Urothelium cell line (cell line): ENCODE measurements around the gene BCL2L1.
"Not testable (repeated sequence)": the region's sequence is repeated elsewhere in the genome, so short reads cannot be mapped to it uniquely, and the experiment has no call there.

ENCODE experiments used
- DNase-seq: peaks from one replicate; pipeline ENCODE4 v3.0.0; 2011; ENCODE audit warnings: low spot score, mixed read lengths
- FAIRE-seq: peaks from 2 replicates; lab custom pipeline; 2011; peaks lifted over from hg19 to GRCh38; lab: Jason Lieb, UNC

BCL2L1 gene

DNA sequence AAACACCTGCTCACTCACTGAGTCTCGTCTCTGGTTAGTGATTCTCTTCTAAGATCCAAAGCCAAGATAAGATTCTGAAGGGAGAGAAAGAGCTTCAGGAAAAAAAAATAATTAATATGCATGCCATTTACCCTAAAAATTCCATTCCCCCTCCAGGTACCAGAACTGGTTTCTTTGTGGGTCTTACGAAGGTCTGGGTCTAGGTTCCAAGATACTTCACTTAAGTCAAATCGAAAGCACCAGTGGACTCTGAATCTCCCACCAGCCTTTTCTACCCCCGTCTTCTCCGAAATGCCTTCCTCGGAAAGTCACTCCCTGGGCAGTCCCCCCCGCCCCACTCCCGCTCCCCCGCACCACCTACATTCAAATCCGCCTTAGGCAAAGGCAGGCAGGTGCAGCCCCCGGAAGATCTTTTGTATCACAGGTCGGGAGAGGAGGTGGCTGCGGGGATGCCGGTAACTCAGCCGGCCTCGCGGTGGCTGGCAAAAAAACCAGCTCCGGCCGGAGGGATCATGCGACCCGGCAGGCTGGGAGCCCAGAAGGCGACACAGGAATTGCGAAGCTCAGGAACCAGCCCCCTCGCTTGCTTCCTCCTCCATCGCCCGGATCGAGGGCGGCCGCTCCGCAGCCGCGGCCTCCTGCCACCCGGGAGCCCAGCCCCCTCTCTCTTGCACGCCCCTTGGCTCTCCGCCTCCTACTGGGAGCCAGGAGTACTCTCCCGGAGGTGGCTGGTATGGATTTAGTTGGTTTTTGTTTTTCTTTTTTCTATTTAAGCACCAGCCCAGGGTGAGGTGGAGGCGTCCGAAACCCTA, at the start of gene BCL2L1:
Gene BCL2L1, minus strand, starts transcription at position 612 of the 812 bp plus-strand sequence. CDS start 650 bp downstream, outside the sequence.
- DNase-seq = peak; percentile 87

DNA sequence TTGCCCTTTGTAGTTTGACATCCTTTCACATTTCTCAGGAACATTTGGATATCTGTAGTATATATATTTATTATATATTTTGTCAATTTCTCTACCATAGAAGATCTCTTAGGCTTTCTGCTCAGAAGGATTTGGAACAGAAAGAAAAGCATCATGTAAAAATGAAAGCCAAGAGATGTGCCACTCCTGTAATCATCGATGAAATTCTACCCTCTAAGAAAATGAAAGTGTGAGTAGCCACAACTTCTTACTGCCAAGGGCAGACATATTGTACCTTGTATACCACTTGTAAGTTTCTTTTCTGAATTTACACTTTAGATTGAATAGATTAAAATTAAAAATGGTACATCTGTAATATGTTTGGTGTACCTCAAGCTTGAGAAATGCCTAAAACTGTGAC, 47.6 kb upstream of the BCL2L1 start:
- FAIRE-seq (no peak), DNase-seq (no peak)

More for the DNA sequence above, at the start of gene BCL2L1:
- no peak for FAIRE-seq

DNA sequence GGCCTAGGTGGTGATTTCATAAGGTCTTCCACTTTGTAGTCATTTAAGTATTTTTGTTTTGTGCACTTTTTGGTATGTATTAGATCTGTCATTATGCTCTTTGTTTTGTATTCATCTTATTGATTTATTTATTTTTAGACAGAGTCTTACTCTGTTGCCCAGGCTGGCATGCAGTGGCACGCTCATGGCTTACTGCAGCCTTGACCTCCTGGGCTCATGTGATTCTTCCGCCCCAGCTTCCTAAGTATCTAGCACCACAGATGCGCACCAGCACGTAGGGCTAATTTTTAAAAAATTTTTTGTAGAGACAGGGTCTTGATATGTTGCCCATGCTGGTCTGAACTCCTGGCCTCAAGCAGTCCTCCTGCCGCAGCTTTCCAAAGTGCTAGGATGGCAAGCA, 47.0 kb upstream of the BCL2L1 start:
- FAIRE-seq = no peak
- DNase-seq = no peak

DNA sequence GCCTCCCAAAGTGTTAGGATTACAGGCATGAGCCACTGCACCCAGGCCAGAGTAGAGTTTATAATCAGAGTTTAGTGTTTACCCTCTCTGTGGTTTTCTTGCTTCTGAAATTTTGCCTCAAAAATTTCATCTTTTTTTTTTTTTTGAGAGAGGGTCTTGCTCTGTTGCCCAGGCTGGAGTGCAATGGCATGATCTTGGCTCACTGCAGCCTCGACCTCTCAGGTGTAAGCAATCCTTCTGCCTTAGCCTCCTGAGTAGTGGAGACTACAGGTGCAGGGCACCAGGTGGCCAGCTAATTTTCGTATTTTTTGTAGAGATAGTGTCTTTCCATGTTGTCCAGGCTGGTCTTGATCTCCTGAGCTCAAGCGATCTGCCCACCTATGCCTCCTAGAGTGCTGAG, 45.1 kb upstream of the BCL2L1 start:
- DNase-seq (no peak), FAIRE-seq (no peak)

DNA sequence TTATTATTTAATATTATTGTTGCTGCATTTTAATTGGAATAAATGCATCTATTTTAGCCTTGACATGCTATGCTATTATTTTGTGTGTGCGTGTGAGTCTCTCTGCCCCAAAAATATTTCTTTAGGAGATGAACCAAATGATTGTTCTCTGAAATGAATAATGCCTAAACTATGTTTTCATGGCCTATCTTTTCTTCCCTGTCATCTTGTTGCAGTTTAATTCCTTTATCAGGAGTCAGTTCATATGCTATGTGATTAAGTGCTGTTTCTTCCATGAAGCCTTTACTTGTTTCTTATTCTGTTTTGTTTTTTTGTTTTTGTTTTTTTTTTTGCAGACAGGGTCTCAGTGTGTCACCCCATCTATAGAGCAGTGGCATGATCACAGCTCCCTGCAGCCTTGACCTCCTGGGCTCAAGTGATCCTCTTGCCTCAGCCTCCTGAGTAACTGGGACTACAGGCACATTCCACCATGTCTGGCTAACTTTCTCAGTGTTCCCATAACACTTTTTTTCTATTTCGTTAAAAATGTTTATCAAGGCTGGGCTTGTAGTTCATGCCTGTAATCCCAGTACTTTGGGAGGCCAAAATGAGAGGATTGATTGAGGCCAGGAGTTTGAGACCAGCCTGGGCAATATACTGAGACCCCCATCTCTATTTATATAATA, 42.1 kb upstream of the BCL2L1 start:
- DNase-seq (no peak), FAIRE-seq (no peak)

DNA sequence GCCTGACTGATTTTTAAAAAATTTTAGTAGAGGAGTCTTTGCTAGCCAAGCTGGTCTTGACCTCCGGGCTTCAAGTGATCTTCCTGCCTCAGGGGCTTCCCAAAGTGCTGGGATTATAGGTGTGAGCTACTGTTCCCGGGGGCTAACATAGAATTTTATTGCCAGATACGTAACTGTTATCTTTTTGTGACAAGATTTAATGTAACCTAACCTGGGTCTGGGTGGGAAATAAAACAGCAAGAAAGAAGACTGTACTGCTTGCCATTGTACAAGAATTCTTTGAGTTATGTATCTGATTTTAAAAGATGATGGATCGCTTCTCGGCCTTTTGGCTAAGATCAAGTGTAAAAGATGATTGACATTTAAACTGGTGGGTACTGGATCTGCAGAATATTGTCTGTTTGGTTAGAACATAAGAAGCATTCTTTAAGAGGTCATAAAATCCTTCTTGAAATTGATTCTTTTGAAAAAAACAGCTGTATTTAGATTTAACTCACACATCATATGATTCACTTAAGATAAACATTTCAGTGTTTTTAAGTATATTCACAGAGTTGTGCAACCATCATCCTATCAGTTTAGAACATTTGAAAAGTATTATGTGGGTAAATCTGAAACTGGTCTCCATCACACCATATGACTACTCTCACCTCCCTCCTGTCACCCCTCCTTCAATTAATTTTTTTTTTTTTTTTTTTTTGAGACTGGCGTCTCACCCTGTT, 38.0 kb upstream of the BCL2L1 start:
- no peak for DNase-seq
- FAIRE-seq = no peak

DNA sequence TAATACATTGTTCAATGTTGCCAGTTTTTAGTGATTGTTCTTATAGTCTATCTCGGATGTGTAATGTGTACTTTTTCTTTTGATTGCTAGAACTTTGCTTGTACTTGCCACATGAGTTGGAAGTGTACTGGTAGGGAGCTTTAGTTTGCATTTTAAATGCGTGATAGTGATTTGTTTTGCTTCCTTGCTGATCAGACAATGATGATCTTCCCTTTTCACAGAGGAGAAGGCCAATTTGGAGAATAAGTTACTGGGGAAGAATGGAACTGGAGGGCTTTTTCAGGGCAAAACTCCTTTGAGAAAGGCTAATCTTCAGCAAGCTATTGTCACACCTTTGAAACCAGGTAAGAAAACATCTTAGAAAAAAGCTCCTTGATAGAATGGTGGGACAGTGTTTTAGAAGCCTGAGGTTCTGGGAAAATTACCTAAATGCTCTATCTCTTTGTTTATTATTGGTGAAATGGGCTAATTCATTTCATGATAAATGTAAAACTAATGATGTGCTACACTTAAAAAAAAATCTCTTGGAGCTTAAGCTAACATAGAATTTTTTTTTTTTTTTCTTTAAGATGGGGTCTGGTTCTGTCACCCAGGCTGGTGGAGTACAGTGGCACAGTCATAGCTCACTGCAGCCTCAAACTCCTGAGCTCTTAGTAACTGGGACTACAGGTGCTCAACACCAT, 37.3 kb upstream of the BCL2L1 start:
- FAIRE-seq (no peak), DNase-seq (no peak)

DNA sequence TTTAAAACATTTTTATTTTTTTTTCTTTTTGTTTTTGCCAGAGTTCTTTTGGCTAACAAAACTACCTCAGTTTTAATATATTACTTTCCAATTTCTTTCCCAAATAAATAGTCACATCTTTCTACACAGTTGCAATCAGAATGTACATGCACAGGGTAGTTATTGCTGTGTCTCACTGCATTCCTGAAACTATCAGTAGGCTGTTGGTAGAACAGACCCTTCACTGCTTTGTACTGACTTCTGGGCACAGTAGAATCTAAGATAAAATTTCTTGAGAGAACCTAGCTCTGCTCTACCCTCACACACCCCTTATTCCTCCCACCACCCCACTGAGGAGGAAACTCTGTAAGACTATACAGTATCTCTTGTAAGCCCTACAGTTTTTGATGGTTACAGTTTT, 36.3 kb upstream of the BCL2L1 start:
- no peak for FAIRE-seq
- no peak for DNase-seq

DNA sequence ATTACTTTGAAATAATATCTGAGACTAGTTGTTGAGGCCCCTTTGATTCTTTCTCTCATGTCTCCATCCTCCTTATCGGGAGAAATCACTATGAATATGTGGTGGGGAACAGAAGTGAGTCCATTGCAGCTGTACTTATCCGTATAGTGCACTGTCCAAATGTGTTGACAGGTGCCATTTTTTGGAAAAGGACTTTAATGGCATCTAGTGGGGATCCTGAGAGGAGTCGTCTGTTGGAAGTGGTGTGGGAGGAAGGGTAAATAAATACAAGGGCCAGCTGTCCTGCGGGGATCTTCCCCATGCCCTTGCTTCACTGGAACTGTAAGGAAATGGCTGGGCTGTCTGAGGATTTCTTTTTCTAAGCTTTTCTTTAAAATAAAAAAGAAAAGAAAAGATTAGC, 35.9 kb upstream of the BCL2L1 start:
- FAIRE-seq (no peak), DNase-seq (no peak)

DNA sequence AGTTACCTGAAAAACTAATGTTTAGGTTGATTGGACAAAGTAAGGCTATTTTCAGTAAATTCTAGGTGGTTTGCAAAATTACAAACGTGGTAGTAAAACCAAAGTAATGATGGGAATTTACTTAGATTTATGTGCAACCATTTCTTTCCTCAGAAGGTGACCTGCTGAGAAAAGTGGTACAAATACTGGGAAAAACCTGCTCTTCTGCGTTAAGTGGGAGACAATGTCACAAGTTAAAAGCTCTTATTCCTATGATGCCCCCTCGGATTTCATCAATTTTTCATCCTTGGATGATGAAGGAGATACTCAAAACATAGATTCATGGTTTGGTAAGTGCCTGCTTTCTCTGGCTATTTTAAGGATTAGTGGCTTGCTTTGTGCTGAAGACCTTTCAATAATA, 34.6 kb upstream of the BCL2L1 start:
- DNase-seq (no peak), FAIRE-seq (no peak)

DNA sequence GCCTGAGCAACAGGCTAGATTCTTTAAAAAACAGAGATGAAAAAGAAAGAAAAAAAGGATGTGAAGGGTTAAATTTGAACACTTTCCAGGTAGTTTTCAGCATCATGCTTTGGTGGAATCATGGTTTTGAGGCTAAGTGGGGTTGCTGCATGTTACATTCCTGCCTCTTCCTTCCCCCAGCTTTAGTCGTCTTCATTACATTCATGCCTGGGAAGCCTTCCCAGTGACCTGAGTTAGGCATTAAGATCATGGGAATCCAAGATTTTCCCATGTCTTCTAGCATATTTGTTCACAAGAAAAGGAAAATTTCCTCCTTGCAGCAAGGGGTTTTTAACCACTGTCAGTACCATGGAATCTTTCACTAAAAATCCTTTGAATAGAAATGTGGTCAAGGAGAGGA, 28.5 kb upstream of the BCL2L1 start:
- FAIRE-seq (no peak), DNase-seq (no peak)

DNA sequence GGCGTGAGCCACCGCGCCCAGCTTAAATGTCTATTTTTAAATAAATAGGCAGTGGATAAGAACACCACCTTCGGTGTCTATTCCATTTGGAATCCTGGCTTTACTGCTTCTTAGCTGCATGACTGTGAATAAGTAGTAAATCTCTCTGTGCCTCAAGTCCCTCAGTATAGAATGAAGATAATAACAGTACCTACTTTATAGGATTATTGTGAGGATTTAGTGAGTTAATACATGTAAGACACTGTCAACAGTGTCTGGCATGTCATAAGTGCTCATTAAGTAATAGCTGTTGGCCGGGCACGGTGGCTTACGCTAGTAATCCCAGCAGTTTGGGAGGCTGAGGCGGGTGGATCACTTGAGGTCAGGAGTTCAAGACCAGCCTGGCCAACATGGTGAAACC, 26.6 kb upstream of the BCL2L1 start:
- FAIRE-seq (no peak), DNase-seq (no peak)

DNA sequence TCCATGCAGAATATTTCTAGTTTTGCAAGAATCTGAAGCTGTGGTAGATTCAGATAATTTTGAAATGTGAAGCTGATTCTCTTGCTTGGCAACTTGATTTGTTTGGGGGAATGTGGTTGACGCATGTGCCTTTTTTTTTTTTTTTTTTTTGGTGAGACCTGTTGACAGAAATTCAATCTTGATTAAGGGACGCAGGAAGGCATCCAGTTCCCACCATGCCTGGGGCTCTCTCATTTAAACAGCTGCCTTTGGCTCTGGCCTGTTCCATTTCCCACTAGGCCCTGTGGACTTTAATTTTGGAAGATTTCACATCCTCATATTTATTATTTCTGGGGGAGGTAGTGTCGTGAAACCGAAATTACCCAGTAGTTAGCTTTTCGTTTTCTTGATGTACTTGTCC, 25.0 kb upstream of the BCL2L1 start:
- FAIRE-seq (no peak), DNase-seq (no peak)

DNA sequence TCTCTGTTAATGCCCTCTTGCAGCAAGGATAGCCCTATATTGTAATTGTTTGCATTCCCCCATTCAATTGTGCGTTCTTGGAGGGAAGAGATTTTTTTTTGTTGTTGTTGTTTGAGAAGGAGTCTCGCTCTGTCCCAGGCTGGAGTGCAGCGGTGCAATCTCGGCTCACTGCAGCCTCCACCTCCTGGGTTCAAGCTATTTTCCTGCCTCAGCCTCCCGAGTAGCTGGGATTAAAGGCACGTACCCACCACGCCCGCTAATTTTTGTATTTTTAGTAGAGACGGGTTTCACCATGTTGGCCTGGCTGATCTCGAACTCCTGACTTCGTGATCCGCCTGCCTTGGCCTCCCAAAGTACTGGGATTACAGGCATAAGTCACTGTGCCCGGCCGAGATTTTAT, 24.4 kb upstream of the BCL2L1 start:
- not testable (repeated sequence) for DNase-seq, FAIRE-seq

DNA sequence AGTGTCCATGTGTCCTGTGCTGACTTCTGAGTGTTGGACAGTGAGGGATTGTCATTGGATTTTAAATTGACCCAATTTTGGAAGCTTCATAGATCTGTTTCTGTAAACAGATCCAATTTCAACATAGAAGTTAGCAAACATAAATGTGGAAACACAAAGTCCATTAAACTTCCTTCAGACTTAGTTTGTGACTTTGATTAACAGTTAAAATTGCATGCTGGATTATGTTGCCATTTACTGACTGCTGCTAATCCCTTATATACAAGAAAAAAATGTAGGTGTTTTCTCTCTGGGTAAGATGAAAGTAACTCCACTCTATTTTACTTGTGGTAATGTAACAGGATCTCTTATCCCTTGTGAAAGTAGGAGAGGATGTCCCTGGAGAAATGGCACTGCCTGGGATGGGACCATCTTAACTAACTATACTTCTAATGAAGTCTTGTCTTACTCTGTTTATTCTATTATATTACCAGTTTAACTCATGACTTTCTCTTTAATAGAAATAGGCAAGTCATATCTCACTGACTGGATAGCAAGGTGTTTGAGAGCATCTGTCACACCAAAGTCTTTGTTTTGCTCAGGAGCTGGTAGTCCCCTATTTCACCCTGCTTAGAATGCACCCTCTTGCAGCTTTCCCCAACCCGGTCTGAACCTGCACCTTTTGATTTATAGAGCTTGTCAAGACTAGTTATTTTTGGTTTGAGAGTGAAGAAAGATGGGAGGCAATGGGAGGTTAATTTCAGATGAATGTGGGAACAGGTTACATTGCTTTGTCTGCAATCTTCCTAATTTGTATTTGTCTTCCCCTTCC, 23.6 kb upstream of the BCL2L1 start:
- no peak for DNase-seq
- no peak for FAIRE-seq

DNA sequence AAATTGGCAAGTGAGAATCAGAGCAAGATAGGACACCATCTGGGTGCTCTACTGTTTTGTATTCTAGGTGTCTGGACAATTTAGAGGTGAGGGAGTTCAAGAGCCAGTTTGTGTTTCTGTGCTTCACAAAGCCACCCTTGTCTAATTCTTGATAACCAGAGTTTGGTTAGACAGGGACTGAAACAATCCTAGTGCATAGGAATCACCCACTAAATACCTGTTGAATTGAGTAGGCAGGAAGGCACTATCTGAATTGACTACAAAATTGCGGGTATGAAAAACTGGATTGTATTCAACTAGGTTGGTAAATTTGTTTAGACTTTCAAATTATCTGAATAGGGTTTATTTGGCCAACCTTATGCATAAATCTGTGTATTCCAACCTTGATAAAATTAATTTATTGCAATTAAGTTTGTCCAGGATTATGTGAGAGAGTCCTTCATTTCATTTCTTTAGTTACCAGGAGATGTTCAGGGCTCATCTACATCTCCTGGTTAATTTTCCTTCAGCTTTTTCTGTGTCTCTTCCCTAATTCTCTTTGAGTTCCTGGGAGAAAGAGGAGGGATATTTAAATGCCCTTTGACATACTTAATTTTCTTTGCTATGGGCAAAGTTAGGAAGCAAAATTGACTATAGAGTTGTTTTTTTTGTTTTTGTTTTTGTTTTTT, 18.1 kb upstream of the BCL2L1 start:
- FAIRE-seq = no peak
- DNase-seq = no peak

DNA sequence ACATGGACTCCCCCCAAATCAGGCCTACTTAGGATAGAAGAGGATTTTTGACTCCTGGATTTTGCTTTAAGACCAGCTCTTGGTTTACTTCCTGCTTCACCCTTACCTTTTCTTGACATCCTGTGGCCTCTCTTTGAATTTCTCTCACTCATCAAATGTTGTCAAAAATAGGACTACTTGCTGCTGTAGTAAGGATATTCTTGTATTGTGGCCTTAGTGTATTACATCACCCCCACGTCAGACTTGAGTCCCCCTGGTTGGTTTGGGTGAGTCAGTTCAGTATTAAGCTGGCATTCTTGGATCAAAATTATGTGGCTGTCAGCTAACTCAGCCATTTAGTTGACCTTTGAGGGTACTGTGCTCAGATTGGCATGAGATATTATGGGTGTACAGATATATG, 17.5 kb upstream of the BCL2L1 start:
- FAIRE-seq = no peak
- no peak for DNase-seq

DNA sequence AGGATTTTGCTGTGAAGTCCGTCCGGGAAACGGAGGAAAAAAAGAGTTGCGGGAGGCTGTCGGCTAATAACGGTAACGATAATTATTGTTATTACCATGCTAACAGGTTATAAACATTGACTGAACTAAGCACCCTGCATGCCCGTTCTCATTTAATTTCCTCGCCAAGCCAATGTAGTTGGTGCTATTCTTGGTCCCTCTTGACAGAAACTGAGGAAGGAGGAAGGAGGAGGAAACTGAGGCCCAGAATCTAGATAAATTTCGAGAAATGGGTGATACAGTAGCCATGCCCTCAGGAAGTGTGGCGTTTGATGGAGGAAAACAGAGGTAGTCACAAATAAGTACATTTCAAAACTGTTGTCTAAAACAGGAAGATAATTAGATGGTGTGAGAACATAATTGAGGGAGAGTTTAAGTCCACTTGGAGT, 16.9 kb upstream of the BCL2L1 start:
- FAIRE-seq = no peak
- no peak for DNase-seq

DNA sequence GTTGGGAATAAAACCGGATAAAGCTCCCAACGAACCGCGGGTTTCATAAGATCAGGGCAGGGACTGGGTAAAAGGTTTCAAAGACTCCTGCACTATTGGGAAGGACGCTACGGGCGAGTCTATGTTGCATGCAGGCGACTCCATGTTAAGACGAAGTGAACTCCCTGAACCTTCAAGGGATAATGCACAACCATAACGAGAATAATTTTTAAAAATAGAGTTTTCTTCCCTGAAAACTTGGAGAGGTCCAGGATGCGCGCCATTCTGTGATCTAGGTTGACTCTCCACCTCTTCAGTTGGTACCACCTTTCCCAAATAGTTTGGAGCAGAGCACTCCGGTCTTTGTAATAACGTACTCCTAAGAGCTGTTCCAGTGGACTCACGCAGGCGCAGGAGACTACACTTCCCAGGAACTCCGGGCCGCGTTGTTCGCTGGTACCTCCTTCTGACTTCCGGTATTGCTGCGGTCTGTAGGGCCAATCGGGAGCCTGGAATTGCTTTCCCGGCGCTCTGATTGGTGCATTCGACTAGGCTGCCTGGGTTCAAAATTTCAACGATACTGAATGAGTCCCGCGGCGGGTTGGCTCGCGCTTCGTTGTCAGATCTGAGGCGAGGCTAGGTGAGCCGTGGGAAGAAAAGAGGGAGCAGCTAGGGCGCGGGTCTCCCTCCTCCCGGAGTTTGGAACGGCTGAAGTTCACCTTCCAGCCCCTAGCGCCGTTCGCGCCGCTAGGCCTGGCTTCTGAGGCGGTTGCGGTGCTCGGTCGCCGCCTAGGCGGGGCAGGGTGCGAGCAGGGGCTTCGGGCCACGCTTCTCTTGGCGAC, 16.3 kb upstream of the BCL2L1 start, which contains the start of gene TPX2:
Gene TPX2, plus strand, starts transcription at position 562 of the 821 bp plus-strand sequence. CDS start 18,187 bp downstream, outside the sequence.
- FAIRE-seq (no peak), DNase-seq (peak; percentile 99)
